ENCODE results near the gene SMARCB1. TPM values are rescaled to one million over a fixed set of nuclear protein-coding genes. Genes with fewer than 3 reads are reported as not detected.

SMARCB1 gene
- total and polyA plus RNA-seq, 2 donors from 2014 or later = 68.7 to 79.0 TPM

DNA sequence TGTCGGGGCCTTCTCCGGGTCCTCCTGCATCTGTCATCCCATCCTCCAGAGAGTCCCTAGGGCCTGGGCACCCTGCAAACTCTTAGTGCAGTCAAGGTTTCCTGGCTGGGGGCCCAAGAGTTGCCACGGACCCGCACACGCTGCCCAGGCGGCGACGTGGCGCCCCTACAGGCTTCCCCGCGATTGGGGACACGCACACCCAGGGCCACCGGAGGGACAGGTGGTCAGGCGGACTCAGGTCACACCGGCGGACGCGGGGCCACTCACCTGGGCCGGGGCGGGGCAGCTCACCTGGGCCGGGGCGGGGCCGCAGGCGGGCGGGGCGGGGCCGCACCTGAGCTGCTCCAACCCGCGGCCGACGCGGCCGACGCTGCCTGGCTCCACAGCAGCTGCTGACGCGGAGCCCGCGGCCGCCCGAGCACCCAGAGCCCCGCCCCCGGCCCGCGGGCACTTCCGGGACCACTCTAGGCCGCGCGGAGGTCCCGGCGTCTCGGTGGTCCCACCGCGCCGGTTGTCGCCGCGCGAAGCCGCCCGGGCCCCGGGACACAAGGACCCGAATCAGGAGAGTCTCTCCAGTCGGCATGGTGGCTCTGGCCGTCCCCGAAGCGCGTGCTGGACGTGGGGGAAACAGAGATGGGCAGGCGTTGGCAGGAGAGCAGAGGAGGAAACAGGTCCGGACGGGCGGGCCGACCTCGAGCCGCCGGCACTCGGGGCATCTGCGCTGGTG, 35.9 kb upstream of the SMARCB1 start, which contains the start of gene ZNF70:
Gene ZNF70 (minus strand): TSS at position 399 of the 727 bp plus-strand sequence. CDS start 5,972 bp downstream, outside the sequence.
- FAIRE-seq (no peak), DNase-seq (peak; percentile 87 to 97 (median 94))
- H3K4me1 ChIP-seq (ENCODE audit: control insufficient read depth in 2 of 3, insufficient read depth in 2 of 3, low read depth in 1 of 3, low read length in 3 of 3) = peaks cover 0 to 7% (median 0%) of the 10 kb centered on the region in 3 donors
- H3K27ac ChIP-seq (ENCODE audit: low read depth in 2 of 2, low read length in 2 of 2) = peak within 1 kb of the TSS; percentile 88 to 89
- intact Hi-C loops (cut with DNase I) = no loop called here
- H3K36me3 ChIP-seq (ENCODE audit: control insufficient read depth in 2 of 3, insufficient read depth in 3 of 3, low read length in 3 of 3) = no peaks in the 10 kb centered on the region
- H3K9ac ChIP-seq (ENCODE audit: low read length in 3 of 3) = peak within 1 kb of the TSS; percentile 39 to 90 (median 83)
- no peaks in the 10 kb centered on the region for H3K27me3 ChIP-seq (ENCODE audit: control insufficient read depth, insufficient read depth, low read length)
- TF ChIP-seq CTCF (IDR thresholded peaks at IDR 0.05; ENCODE audit: borderline replicate concordance, extremely low read depth, insufficient read depth) = no peak
- peak within 1 kb of the TSS; percentile 71 to 82 (median 73) for H3K4me3 ChIP-seq (ENCODE audit: low read length in 3 of 3)
- no peaks in the 10 kb centered on the region for H3K9me3 ChIP-seq (ENCODE audit: control insufficient read depth in 2 of 3, insufficient read depth in 1 of 3, low read length in 3 of 3)

DNA sequence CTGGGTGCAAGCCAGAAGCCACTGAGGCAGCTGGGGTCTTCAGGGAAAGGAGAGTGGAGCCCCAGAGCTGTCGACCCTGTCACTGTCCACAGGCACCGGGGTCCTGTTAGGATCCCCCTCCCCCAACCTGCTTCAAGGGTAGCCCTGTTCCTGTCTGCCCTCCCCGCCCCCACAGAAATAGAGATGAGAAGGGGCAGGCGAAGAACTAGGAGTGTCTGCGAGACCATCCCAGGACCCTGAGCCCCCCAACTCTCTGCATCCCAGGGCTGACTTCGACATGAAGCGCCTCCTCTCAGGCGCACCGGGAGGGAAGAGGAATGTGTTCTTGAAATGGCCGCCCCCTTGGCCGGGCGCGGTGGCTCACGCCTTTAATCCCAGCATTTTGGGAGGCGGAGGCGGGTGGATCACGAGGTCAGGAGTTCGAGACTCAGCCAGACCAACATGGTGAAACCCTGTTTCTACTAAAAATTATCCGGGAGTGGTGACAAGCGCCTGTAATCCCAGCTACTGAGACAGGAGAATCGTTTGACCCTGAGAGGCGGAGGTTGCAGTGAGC, 35.2 kb upstream of the SMARCB1 start:
- Histone ChIP-seq H3K4me3 (ENCODE audit: low read length in 3 of 3) (peak overlapping the region; percentile 71 to 82 (median 73)), H3K36me3 (ENCODE audit: control insufficient read depth in 2 of 3, insufficient read depth in 3 of 3, low read length in 3 of 3) (no peaks in the 10 kb centered on the region), H3K4me1 (ENCODE audit: control insufficient read depth in 2 of 3, insufficient read depth in 2 of 3, low read depth in 1 of 3, low read length in 3 of 3) (peaks cover 0 to 7% (median 0%) of the 10 kb centered on the region in 3 donors), H3K9ac (ENCODE audit: low read length in 3 of 3) (peak overlapping the region; percentile 39 to 90 (median 83)), H3K9me3 (ENCODE audit: control insufficient read depth in 2 of 3, insufficient read depth in 1 of 3, low read length in 3 of 3) (no peaks in the 10 kb centered on the region), H3K27me3 (ENCODE audit: control insufficient read depth, insufficient read depth, low read length) (no peaks in the 10 kb centered on the region), H3K27ac (ENCODE audit: low read depth in 2 of 2, low read length in 2 of 2) (peak overlapping the region; percentile 88 to 89)
- FAIRE-seq (no peak), DNase-seq (peak in 4 of 5 donors; percentile 68 to 81 (median 76))
- no peak for TF ChIP-seq CTCF (IDR thresholded peaks at IDR 0.05; ENCODE audit: borderline replicate concordance, extremely low read depth, insufficient read depth)
- intact Hi-C loops (cut with DNase I) = no loop called here

GRCh38 chr22:23752090-23752691, 34.6 kb upstream of the SMARCB1 start:
- Histone ChIP-seq H3K27ac (ENCODE audit: low read depth in 2 of 2, low read length in 2 of 2) (no peak overlapping the region), H3K9me3 (ENCODE audit: control insufficient read depth in 2 of 3, insufficient read depth in 1 of 3, low read length in 3 of 3) (no peaks in the 10 kb centered on the region), H3K27me3 (ENCODE audit: control insufficient read depth, insufficient read depth, low read length) (no peaks in the 10 kb centered on the region), H3K4me1 (ENCODE audit: control insufficient read depth in 2 of 3, insufficient read depth in 2 of 3, low read depth in 1 of 3, low read length in 3 of 3) (peaks cover 0 to 7% (median 0%) of the 10 kb centered on the region in 3 donors), H3K9ac (ENCODE audit: low read length in 3 of 3) (no peak overlapping the region), H3K4me3 (ENCODE audit: low read length in 3 of 3) (no peak overlapping the region), H3K36me3 (ENCODE audit: control insufficient read depth in 2 of 3, insufficient read depth in 3 of 3, low read length in 3 of 3) (no peaks in the 10 kb centered on the region)
- FAIRE-seq (no peak), DNase-seq (peak in 1 of 5 donors; percentile 67)
- intact Hi-C loops (cut with DNase I) = no loop called here
- no peak for TF ChIP-seq CTCF (IDR thresholded peaks at IDR 0.05; ENCODE audit: borderline replicate concordance, extremely low read depth, insufficient read depth)
